GM12872 (cell line): Measurements from ENCODE around the gene LTB.

Source experiments
- TF ChIP-seq, protein P1 (sequence below): IDR thresholded peaks from 3 replicates; pipeline ENCODE4 v1.5.1; 2011; ENCODE audit warnings: low read depth, mild to moderate bottlenecking, low read length, moderate library complexity; ENCODE audit not compliant: insufficient read depth

The LTB gene, protein sequence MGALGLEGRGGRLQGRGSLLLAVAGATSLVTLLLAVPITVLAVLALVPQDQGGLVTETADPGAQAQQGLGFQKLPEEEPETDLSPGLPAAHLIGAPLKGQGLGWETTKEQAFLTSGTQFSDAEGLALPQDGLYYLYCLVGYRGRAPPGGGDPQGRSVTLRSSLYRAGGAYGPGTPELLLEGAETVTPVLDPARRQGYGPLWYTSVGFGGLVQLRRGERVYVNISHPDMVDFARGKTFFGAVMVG

DNA sequence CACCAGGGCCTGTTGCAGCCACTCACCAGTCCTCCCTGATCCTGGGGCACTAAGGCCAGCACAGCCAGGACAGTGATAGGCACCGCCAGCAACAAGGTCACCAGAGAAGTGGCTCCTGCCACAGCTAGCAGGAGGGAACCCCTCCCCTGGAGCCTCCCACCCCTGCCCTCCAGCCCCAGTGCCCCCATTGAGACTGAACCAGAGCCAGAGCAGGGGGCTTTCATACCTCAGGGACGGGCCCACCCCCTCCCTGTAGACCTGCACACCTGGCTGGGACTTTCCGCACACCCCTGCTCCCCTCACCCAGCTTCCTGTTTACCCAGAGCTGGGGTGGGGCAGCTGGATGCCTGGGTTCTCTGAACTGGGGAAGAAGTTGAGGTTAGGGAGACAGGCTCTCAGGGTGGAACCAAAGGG is at the start of gene LTB:
Gene LTB, minus strand, starts transcription at position 195 of the 414 bp plus-strand sequence. Its CDS starts 7 bp downstream, at position 188.
- TF ChIP-seq, protein P1, sequence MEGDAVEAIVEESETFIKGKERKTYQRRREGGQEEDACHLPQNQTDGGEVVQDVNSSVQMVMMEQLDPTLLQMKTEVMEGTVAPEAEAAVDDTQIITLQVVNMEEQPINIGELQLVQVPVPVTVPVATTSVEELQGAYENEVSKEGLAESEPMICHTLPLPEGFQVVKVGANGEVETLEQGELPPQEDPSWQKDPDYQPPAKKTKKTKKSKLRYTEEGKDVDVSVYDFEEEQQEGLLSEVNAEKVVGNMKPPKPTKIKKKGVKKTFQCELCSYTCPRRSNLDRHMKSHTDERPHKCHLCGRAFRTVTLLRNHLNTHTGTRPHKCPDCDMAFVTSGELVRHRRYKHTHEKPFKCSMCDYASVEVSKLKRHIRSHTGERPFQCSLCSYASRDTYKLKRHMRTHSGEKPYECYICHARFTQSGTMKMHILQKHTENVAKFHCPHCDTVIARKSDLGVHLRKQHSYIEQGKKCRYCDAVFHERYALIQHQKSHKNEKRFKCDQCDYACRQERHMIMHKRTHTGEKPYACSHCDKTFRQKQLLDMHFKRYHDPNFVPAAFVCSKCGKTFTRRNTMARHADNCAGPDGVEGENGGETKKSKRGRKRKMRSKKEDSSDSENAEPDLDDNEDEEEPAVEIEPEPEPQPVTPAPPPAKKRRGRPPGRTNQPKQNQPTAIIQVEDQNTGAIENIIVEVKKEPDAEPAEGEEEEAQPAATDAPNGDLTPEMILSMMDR: 0 out of 3 replicates have a peak, but pooled peaks have one; percentile 3

DNA sequence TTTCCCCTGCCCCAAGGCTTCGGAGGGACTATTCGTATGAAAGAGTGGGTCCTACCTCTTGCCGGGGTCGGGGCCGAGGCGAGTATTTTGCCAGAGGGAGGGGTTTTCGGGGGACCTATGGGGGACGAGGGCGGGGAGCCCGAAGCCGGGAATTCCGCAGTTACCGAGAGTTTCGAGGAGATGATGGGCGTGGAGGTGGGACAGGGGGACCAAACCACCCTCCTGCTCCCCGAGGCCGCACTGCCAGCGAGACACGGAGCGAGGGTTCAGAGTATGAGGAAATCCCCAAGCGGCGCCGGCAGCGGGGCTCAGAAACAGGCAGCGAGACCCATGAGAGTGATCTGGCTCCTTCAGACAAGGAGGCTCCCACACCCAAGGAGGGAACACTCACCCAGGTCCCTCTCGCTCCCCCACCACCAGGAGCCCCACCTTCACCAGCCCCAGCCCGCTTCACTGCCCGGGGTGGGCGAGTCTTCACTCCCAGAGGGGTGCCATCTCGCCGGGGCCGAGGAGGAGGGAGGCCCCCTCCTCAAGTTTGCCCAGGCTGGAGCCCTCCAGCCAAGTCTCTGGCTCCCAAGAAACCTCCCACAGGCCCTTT is 49.6 kb upstream of the LTB start:
- TF ChIP-seq, protein P1: no peak

DNA sequence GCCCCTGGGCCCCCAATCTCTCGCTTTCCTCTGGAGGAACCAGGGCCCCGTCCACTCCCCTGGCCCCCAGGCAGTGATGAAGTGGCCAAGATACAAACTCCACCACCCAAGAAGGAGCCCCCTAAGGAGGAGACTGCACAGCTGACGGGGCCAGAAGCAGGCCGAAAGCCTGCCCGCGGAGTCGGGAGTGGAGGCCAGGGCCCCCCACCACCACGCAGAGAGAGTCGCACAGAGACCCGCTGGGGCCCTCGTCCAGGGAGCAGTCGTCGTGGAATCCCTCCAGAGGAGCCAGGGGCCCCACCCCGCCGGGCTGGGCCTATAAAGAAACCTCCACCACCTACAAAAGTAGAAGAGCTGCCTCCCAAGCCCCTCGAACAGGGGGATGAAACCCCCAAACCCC is 49.0 kb upstream of the LTB start:
- TF ChIP-seq, protein P1: no peak

DNA sequence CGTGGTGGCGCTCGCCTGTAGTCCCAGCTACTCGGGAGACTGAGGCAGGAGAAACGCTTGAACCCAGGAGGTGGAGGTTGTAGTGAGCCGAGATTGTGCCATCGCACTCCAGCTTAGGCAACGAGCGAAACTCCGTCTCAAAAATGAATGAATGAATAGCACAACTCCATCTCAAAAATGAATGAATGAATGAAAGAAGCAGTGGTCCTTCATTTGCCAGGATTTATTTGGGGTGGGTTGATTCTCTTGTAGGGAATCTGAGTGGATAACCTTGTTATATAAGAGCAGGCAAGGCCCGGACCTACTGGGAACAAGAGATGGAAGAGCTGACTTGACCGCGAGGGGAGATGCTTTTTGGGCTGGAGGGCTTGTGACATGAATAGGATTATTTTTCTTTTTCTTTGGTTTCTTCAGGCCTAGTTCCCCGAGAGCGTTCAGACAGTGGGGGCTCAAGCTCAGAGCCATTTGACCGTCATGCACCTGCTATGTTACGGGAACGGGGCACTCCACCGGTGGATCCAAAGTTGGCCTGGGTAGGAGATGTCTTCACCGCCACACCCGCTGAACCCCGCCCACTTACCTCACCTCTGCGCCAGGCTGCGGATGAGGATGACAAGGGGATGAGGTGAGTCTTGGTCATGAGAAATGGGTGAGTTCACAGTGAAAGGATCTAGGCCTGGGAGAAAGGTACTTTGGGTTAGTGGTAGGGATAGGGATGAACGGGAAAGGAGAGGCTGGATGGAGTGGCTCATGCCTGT is 48.1 kb upstream of the LTB start:
- TF ChIP-seq, protein P1: no peak

DNA sequence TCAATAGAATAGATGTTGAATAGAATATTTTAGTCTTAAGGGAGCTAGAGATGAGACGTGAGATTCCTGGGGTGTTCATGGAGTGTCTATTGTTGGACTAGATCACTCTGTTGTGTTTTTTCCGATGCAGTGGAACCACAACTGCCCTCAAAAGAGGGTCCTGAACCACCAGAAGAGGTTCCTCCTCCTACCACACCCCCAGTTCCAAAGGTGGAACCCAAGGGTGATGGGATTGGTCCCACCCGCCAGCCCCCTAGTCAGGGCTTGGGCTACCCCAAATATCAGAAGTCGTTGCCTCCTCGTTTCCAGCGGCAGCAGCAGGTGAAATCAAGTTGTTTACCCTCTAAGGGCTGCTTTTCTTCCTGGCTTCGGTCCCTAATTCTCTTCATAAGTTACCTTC is 46.8 kb upstream of the LTB start:
- TF ChIP-seq, protein P1: no peak

DNA sequence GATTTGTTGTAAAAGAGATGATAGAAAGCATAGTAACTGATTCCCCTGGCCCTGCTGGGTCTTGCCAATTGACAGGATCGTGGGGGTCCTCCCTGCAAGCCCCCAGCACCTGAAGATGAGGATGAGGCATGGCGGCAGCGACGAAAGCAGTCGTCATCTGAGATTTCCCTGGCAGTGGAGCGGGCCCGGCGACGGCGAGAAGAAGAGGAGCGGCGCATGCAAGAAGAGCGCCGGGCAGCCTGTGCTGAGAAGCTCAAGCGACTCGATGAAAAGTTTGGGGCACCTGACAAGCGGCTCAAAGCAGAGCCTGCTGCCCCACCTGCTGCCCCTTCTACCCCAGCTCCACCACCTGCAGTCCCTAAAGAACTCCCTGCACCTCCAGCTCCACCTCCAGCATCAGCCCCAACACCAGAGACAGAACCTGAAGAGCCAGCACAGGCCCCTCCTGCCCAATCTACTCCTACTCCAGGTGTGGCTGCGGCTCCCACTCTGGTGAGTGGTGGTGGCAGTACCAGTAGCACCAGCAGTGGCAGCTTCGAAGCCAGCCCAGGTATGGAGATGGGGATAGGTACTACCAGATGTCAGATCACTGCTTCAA is 45.6 kb upstream of the LTB start:
- TF ChIP-seq, protein P1: no peak

DNA sequence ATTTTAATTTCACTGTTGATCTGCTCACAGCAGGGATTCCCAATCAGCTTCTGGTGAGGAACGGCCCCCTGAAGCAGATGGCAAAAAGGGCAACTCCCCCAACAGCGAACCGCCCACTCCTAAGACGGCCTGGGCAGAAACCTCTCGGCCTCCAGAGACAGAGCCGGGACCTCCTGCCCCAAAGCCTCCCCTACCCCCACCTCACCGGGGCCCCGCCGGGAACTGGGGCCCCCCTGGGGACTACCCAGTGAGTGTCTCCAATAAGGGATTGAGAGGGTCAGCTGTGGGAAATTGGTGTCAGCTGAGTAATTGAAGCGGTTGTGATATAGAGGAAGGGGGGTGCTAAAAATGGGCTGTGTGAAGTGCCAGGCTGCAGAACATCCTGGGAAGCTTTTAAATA is 44.7 kb upstream of the LTB start:
- TF ChIP-seq, protein P1: no peak
